NCI-H146 (cell line): ENCODE measurements around the gene USP3.

Experiments
- DNase-seq: peaks from one replicate; lab custom pipeline; 2025; lab: John Stamatoyannopoulos, UW

The USP3 gene

DNA sequence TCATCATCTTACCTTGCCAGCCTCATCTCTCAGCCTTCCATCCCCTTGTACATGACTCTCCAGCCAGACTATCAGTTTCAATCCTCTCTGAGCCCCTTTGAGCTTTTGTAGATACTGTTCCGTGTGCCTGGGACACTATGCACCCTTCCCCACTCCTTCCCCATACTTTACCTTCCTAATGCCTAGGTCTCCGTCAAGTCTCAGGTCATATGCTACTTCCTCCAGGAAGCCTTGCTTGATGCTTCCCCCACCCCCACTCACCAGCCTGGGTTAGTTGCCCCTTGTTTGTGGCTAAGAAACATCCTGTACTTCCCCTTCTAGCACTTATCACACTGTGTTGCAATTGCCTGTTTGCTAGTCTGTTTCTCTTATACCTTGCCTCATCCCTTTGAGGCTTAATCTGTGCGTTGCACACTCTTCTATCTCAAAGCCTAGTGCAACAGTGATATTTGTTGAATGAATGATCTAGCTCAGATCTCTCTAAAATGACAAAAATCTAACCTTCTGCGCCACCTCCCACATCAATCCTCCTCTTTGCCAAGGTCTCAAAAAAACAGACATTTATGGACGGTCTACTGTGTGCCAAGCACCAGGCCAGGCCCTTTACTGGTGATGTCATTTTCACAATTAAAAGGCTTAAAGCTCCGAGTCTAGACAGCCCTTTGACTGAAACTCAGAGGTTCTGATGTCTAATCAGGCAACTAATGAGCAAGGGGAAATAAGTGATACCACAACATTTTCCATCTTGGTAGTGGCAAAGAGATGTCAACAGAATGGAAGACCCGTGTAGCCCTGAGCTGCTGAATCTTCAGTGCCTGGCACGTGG, 6.5 kb upstream of the USP3 start:
- no peak for DNase-seq

GRCh38 chr15:63499175-63499549, 5.2 kb upstream of the USP3 start:
- no peak for DNase-seq

DNA sequence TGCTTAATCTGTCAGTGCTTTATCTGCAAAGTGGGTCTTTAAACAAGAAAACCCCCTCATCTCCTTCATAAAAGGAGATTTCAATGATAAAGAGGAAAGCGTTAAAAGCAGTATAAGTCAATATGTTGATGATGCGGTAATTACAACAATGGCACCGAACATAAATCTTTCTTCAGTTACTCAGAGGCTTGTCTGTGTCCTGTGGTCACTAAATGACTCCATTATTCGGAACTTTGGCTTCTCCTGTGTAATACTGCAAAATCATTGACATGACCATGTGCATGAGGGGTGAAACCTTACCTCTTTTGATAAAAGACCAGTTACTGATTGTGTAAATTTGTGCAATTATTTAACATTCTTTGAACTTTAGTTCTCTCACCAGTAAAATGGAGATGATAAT, 4.8 kb upstream of the USP3 start:
- DNase-seq = no peak

- no peak for DNase-seq
These were observed 3.8 kb upstream of the USP3 start for GRCh38 chr15:63500265-63501250.

DNA sequence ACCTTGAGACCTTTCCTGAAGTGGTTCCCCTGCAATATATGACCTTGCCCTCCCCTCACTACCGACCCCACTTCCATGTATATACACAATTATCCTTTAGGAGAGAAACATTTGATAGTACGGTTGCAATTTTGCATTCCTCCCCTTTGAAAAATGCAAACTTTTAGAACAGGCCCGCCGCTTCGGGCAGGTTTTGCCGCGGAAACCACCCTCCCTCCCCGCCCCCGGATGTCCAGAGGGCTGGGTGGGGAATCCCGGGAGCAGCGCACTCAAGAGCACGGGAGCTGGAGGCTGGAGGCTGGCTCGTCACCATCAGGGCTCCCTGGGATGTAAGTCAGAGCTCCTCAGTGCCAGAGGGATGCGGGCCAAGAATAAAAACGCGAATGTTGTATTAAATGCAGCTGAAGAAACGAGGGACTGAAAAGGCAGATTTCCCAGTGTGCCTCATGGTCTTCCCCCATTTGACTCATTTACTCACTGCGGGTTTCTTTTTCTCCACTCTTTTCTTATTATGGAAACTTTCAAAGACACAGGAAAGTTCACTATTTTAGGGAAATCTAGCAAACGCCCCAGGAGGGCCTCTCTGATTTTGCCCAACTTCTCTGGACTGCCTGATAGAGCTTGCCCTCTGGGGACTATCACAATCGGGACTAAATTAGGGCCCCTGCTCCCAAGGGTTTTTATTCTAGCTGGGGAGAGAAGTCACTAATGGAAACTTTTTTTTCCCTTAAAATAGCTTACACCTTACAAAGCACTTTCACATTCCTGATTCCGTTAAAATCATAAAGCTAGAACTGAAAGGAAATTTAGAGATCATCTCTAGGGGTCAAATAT, 2.9 kb upstream of the USP3 start:
- no peak for DNase-seq

- DNase-seq = no peak
These were observed 2.1 kb upstream of the USP3 start for GRCh38 chr15:63502137-63502766.

DNA sequence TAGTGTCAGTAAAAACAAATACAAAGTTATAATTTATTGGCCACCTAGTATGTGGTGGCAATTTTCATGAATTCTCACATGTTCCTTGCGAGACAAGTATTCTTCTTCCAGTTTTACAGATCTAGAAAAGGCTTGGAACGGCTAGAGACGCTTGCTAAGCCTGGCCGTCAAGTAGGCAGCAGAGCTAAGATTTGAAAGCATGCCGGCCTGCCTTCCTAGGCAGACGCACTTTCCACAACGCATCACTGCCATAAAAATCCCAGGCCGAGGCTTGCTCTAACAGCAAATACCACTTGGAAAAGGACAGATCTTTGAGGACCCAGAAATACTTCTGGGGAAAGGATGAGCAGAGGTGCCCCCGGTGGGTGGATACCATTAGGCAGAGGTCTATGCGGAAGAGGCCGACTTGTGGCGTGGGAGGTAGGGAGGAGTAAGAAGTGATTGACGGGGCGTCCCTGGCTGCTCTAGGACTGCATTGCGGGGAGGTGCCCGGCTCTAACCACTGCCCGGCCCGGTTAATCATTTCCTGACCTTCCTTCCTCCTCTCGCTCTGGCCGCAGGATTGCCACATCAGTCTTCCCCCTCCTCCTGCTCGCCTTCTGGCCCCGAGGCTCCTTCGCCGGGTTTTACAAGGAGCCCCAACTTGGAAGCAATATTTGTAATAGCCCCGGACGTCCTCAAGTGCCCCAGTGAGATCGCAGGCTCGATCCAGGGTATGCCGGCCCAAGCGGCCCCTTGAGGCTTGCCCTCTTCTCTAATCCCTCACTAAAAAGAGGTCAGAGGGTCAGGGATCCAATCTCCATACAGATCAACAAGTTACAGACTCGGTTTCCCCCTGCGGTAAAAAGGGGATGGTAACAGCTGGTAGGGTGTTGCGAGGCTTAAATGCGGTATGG, 1.3 kb upstream of the USP3 start:
- no peak for DNase-seq

DNA sequence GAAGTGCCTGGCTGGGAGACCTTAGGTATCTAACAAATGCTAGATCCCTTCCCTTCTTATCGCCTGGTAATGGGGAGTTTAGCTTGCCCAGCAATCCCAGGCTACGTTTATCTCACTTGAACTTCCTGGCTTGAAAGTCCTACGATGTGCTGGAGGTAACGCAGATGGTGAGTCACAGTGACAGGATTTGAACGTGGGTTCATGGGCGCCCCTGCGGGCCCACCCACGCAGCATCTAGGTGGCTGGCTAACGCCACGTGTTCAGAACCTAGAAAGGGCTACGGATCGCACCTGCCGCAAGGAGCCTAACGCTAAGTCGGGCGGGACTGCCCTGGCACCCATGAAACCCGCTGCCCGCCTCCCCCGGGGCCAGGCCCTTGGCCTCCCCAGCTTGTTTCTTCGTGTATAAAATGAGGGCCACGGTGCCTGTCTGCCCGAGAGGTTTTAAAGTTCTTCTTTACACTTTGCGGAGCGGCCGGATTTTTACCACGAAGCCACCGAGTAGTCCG, 600 bp upstream of the USP3 start:
- peak; percentile 69 for DNase-seq

DNA sequence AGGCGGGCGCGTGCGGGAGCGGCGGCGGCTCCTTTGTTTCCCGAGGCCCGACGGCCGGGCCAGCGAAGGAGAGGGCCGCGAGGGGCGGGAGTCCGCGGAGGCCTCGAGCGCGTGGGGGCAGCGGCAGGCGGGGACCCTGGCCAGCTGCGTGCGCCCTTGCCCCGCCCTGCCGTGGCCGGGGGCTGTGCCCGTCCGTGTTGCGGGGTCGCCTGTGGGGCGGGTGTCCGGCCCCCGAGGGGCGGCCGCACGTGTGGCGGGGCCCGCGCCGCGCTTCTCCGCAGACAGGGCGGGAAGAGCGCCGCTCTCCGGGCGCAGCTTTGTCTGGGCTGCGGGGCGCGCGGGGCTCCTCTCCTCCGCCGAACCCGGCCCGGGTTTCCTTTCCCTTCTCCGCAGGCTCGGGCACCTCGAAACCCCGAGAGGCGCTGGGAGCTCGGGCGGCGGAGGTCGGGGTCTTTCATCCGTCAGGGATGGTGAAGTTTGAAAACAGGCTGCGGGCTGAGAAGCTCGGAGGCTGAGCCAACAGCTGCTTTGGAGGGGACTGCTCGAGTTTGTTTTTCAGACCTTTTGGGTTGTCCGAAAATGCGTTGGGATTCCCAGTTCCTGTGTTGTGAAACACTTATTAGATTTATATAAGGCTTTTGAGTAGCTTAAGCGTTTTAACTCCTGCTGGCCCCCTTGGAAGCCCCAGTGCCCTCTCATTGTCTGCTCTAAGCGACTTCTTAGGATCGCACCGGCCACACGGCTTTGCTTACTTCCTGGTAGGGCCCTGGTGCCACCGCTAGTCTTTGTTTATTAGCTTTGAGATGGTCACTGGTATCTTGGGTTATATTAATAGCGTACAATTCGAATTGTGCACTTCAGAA, 817 bp downstream of the USP3 start:
- peak; percentile 57 for DNase-seq

DNA sequence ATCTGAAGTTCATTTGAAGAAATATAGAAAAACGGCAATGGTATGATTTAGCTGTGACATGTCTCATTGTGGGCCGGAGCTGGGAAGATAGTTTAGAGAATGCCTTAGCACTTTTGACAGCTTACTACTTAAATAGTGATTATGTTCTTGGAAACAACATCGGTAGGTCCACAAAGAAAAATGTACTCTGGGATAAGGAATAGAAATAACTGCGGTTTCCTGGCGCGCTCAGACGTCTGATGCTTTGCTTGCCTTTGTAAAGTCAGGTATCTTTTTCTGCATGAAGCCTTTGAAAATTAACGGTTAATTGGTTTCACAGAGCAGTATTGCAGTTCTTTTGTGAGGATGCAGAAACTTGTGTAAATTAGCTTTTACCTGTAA, 1.4 kb downstream of the USP3 start:
- DNase-seq = no peak

- no peak for DNase-seq
These were observed 2.2 kb downstream of the USP3 start for GRCh38 chr15:63506537-63507035.

DNA sequence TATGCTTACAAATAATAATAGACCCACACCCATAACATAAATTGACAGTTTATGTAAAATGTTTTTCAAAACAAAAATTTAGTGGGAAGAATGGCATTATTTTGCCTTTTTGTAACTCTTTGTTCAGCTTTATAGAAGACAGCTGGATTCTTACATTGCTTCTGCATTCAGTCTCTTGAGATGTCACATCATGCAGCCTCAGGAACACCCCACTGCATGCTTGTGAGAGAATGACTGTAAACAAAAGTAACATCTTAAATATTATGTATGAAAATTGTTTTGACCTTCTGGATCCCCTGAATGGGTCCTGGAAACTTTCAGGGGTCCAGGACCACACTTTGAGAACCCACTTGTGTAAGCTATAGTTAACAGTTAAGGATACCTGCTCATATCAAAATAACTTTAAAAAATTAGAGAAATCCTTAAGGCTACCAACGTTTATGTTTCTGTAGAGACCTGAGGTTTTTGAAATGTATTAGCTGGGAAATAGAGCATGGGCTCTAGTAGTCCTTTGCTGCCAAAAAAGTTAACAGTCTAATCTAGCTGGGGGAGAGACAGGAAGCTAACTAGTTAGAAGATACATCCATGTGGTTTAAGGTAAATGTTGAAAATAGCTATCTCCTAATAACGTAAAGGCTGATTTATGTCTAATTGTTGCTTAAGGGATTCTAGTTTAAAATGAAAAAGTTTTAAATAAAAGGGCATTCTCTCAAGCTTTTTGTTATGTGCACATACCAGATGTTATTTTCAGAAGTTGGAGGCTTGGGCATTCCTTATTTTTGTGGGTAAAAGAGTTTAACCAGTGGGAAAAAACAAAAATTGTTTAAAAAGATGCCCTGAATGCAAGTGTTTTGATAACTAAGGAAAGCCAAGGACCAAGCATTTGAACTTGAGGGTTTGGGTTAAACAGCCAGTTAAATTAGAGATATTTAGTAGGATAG, 3.8 kb downstream of the USP3 start:
- no peak for DNase-seq

- DNase-seq = peak; percentile 47
These were observed 4.9 kb downstream of the USP3 start for GRCh38 chr15:63509056-63509954.

DNA sequence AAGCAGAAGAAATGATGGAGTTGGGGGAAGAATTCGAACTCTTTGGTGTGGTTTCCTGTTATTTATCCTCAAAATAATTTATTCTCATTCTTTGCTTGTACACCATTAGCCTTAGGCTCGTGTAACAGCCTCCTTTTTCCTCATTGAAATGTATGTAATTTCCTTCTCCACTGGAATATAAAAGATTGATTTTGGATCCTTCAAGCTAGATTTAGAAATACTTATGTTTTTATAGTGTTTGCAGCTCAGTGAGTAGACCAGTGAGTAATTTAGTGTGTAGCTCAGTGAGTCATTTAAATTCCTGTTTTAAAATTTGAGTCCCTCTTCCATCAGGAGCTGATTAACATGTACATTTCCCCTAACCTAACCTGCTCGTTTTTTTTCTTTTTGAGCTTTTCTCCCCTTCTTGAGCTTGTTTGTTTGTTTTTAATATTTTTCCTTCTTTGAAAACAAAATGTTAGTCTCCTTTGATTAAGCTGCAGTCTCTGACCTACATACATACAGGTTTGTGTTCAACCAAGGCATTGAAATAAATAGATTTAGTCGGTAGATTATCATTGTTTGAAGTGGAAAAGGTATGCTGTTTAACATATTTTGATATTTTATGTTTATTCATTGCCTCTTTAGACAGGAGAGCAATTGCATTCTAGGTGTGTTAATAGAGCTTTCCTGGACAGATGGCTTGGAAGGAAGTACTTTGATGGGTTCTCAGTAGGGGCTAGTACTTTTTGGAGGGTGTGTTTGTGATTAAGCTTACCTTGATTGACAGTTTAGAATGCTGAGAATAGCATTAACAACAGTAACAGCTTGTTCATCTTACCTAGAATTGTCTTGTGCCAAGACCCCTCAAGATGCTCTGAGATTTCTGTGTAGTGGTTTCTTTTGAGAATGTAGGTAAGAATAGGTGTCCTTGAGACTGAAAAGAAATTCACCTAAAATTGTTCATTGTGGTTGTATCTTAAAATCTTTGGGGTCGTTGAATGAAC, 5.9 kb downstream of the USP3 start:
- DNase-seq = no peak

- no peak for DNase-seq
These were observed 7.8 kb downstream of the USP3 start for GRCh38 chr15:63512148-63512547.

GRCh38 chr15:63513271-63513670, 8.9 kb downstream of the USP3 start:
- DNase-seq = no peak
